H1 (cell line): Measurements from ENCODE around the gene ZDHHC3. TPM values are rescaled to one million over a fixed set of nuclear protein-coding genes. Genes with fewer than 3 reads are reported as not detected.

ENCODE experiments used
- CTCF ChIA-PET: fragments of 300-600 bp; sonication (Branson Sonifier 250); formaldehyde crosslinking; loops from one replicate; lab custom pipeline; 2021; ENCODE audit not compliant: partially characterized antibody; lab: Charles Lee
- POLR2A ChIA-PET: fragments of 300-600 bp; sonication (Branson Sonifier 250); formaldehyde crosslinking; loops from one replicate; lab custom pipeline; 2021; ENCODE audit warnings: inconsistent platforms; ENCODE audit not compliant: partially characterized antibody; lab: Charles Lee
- DNase-seq, 2 experiments: peaks; one replicate each; pipeline versions ENCODE4 v3.0.0 to v3.0.0-alpha.2; 2010 to 2022; ENCODE audit warnings: low spot score in 2 of 2, low read depth in 1 of 2, mixed read lengths in 1 of 2
- FAIRE-seq: peaks from 2 replicates; lab custom pipeline; 2011; peaks lifted over from hg19 to GRCh38; lab: Jason Lieb, UNC
- H2AFZ ChIP-seq: 2 replicates; pipeline ENCODE4 v1.8.1; 2012; ENCODE audit warnings: low read length, inconsistent platforms
- H2AK5ac ChIP-seq: 2 replicates; pipeline ENCODE4 v1.6.1; 2013; ENCODE audit warnings: low read depth, low read length
- H2BK120ac ChIP-seq: replicated peaks from 2 replicates; pipeline ENCODE3; 2013; ENCODE audit warnings: low read depth, low read length, inconsistent platforms
- H2BK12ac ChIP-seq: 2 replicates; pipeline ENCODE4 v1.6.1; 2013; ENCODE audit warnings: low read depth, low read length
- H2BK15ac ChIP-seq: 2 replicates; pipeline ENCODE4 v1.6.1; 2013; ENCODE audit warnings: low read length
- H2BK20ac ChIP-seq: 2 replicates; pipeline ENCODE4 v1.6.1; 2013; ENCODE audit warnings: low read length
- H2BK5ac ChIP-seq: 2 replicates; pipeline ENCODE4 v1.6.1; 2013; ENCODE audit warnings: low read depth, low read length
- H3K14ac ChIP-seq: 2 replicates; pipeline ENCODE4 v1.6.1; 2013; ENCODE audit warnings: inconsistent platforms; ENCODE audit not compliant: insufficient read length
- H3K18ac ChIP-seq: 2 replicates; pipeline ENCODE4 v1.6.1; 2013; ENCODE audit warnings: low read length; ENCODE audit errors: extremely low read depth
- H3K23ac ChIP-seq: 2 replicates; pipeline ENCODE4 v1.6.1; 2013; ENCODE audit warnings: inconsistent platforms; ENCODE audit not compliant: insufficient read length
- H3K23me2 ChIP-seq: 2 replicates; pipeline ENCODE4 v1.6.1; 2013; ENCODE audit warnings: low read depth, low read length
- H3K27ac ChIP-seq: 2 replicates; pipeline ENCODE4 v1.6.1; 2011; ENCODE audit warnings: low read depth, low read length, inconsistent platforms
- H3K27me3 ChIP-seq, 4 experiments: replicated peaks in 1 of 4; 1 replicate in 1 of 4; 2 replicates in 3 of 4; pipeline versions ENCODE4 v1.6.1 to v1.8.1; 2011 to 2013; ENCODE audit warnings: low read length in 3 of 4, mild to moderate bottlenecking in 3 of 4, inconsistent platforms in 2 of 4, mixed read lengths in 2 of 4, moderate library complexity in 1 of 4; ENCODE audit not compliant: control insufficient read depth in 3 of 4, insufficient read depth in 3 of 4; ENCODE audit errors: extremely low read depth in 1 of 4
- H3K36me3 ChIP-seq, 4 experiments: 2 replicates each; pipeline versions ENCODE4 v1.6.1 to v1.8.1; 2011 to 2013; ENCODE audit warnings: mild to moderate bottlenecking in 4 of 4, low read length in 3 of 4, moderate library complexity in 2 of 4, control low read depth in 1 of 4, inconsistent platforms in 1 of 4; ENCODE audit not compliant: insufficient read depth in 4 of 4, control insufficient read depth in 2 of 4
- H3K4ac ChIP-seq: replicated peaks from 2 replicates; pipeline ENCODE3; 2013; ENCODE audit warnings: low read length, low read depth, mixed read lengths, inconsistent platforms; ENCODE audit not compliant: insufficient read length
- H3K4me1 ChIP-seq, 4 experiments: replicated peaks in 1 of 4; 1 replicate in 1 of 4; 2 replicates in 3 of 4; pipeline versions ENCODE4 v1.6.1 to v1.8.1; 2011 to 2013; ENCODE audit warnings: low read length in 3 of 4, inconsistent platforms in 2 of 4, mixed read lengths in 1 of 4; ENCODE audit not compliant: insufficient read depth in 4 of 4, control insufficient read depth in 3 of 4
- H3K4me2 ChIP-seq, 2 experiments: 2 replicates each; pipeline versions ENCODE4 v1.6.1 to v1.8.1; 2011 to 2013; ENCODE audit warnings: low read depth in 2 of 2, low read length in 2 of 2, control low read depth in 1 of 2, inconsistent platforms in 1 of 2, mild to moderate bottlenecking in 1 of 2; ENCODE audit not compliant: insufficient read depth in 1 of 2
- H3K4me3 ChIP-seq, 4 experiments: fragments of 200-600, 300-600 bp in 1 of 4; sonication (generic), shearing (Covaris generic), sonication (Bioruptor Twin) in 1 of 4; 2 replicates each; pipeline versions ENCODE4 v1.5.1 to v1.8.1; 2011 to 2016; ENCODE audit warnings: low read length in 4 of 4, low read depth in 3 of 4, control low read depth in 2 of 4, inconsistent platforms in 2 of 4, mild to moderate bottlenecking in 2 of 4, mixed read lengths in 1 of 4, moderate library complexity in 1 of 4; ENCODE audit not compliant: insufficient read depth in 2 of 4; ENCODE audit errors: extremely low read depth in 1 of 4
- H3K56ac ChIP-seq: replicated peaks from 2 replicates; pipeline ENCODE3; 2013; ENCODE audit warnings: low read depth, mild to moderate bottlenecking, mixed read lengths, low read length, inconsistent platforms; ENCODE audit not compliant: insufficient read length
- H3K79me1 ChIP-seq: 2 replicates; pipeline ENCODE4 v1.6.1; 2013; ENCODE audit warnings: low read depth, low read length, control low read depth
- H3K79me2 ChIP-seq, 2 experiments: 2 replicates each; pipeline versions ENCODE4 v1.6.1 to v1.8.1; 2012 to 2013; ENCODE audit warnings: low read length in 2 of 2, mild to moderate bottlenecking in 2 of 2, inconsistent platforms in 1 of 2; ENCODE audit not compliant: insufficient read depth in 2 of 2, control insufficient read depth in 1 of 2
- H3K9ac ChIP-seq, 4 experiments: replicated peaks in 1 of 4; 1 replicate in 1 of 4; 2 replicates in 3 of 4; pipeline versions ENCODE4 v1.6.1 to v1.8.1; 2011 to 2013; ENCODE audit warnings: low read depth in 3 of 4, low read length in 3 of 4, control low read depth in 2 of 4, mild to moderate bottlenecking in 2 of 4, moderate library complexity in 2 of 4, inconsistent platforms in 1 of 4; ENCODE audit errors: extremely low read depth in 1 of 4
- H3K9me3 ChIP-seq, 2 experiments: 2 replicates each; pipeline versions ENCODE4 v1.6.1 to v1.8.1; 2012 to 2013; ENCODE audit warnings: mild to moderate bottlenecking in 2 of 2, moderate library complexity in 2 of 2, control low read depth in 1 of 2, inconsistent platforms in 1 of 2, low read depth in 1 of 2, low read length in 1 of 2, mixed read lengths in 1 of 2; ENCODE audit not compliant: insufficient read depth in 2 of 2
- H4K20me1 ChIP-seq, 2 experiments: replicated peaks in 1 of 2; 2 replicates each; pipeline versions ENCODE3 to v1.8.1; 2011 to 2013; ENCODE audit warnings: inconsistent platforms in 2 of 2, low read length in 2 of 2, mild to moderate bottlenecking in 1 of 2; ENCODE audit not compliant: insufficient read depth in 2 of 2, control insufficient read depth in 1 of 2
- H4K5ac ChIP-seq: 2 replicates; pipeline ENCODE4 v1.6.1; 2013; ENCODE audit warnings: low read length, low read depth, mixed read lengths, inconsistent platforms; ENCODE audit not compliant: insufficient read length
- H4K8ac ChIP-seq: 2 replicates; pipeline ENCODE4 v1.8.0; 2013; ENCODE audit warnings: mild to moderate bottlenecking, moderate library complexity, low read length, inconsistent platforms; ENCODE audit not compliant: insufficient read depth; ENCODE audit errors: extremely low read depth
- H4K91ac ChIP-seq: replicated peaks from 2 replicates; pipeline ENCODE3; 2013; ENCODE audit warnings: low read length, mixed read lengths, inconsistent platforms; ENCODE audit not compliant: insufficient read length
- BCL11A ChIP-seq, 2 experiments: IDR thresholded peaks; one replicate each; pipeline ENCODE4 v1.6.1; 2011; ENCODE audit warnings: low read depth in 2 of 2, low read length in 2 of 2, mild to moderate bottlenecking in 2 of 2
- CBX8 ChIP-seq: fragments of 300-800, 300-1000 bp; sonication (generic); IDR thresholded peaks from 2 replicates; pipeline ENCODE4 v1.7.1; 2016; ENCODE audit warnings: low read depth, low read length, borderline replicate concordance
- CEBPB ChIP-seq: IDR thresholded peaks from 2 replicates; pipeline ENCODE4 v1.6.1; 2012; ENCODE audit warnings: low read depth, low read length
- E2F6 ChIP-seq: IDR thresholded peaks from 2 replicates; pipeline ENCODE4 v1.6.1; 2012; ENCODE audit warnings: inconsistent platforms
- EP300 ChIP-seq, 2 experiments: IDR thresholded peaks; 1 replicate in 1 of 2; 2 replicates in 1 of 2; pipeline ENCODE4 v1.6.1; 2011 to 2012; ENCODE audit warnings: low read depth in 2 of 2, low read length in 2 of 2, mild to moderate bottlenecking in 2 of 2, borderline replicate concordance in 1 of 2, inconsistent platforms in 1 of 2, moderate library complexity in 1 of 2
- EZH2 ChIP-seq: fragments of 200-600 bp; sonication (generic); IDR thresholded peaks from 2 replicates; pipeline ENCODE4 v1.7.1; 2012; ENCODE audit warnings: low read depth, mild to moderate bottlenecking, moderate library complexity, low read length, inconsistent platforms; ENCODE audit not compliant: severe bottlenecking
- GABPA ChIP-seq: IDR thresholded peaks from 2 replicates; pipeline ENCODE4 v1.6.1; 2011; ENCODE audit warnings: mild to moderate bottlenecking, low read length, moderate library complexity, borderline replicate concordance; ENCODE audit not compliant: insufficient read depth
- GTF2F1 ChIP-seq: IDR thresholded peaks from 2 replicates; pipeline ENCODE4 v1.6.1; 2012; ENCODE audit warnings: low read depth, low read length, improper control_type of control experiment, borderline replicate concordance
- HDAC2 ChIP-seq, 2 experiments: fragments of 300-600 bp in 1 of 2; sonication (generic) in 1 of 2; IDR thresholded peaks; 2 replicates each; pipeline ENCODE4 v1.6.1; 2011 to 2012; ENCODE audit warnings: low read depth in 2 of 2, low read length in 2 of 2, mild to moderate bottlenecking in 2 of 2, moderate library complexity in 2 of 2, borderline replicate concordance in 1 of 2, inconsistent platforms in 1 of 2
- NANOG ChIP-seq: IDR thresholded peaks from 2 replicates; pipeline ENCODE4 v1.6.1; 2011; ENCODE audit warnings: low read length, low read depth, mild to moderate bottlenecking, inconsistent platforms; ENCODE audit not compliant: insufficient read depth, poor library complexity, severe bottlenecking
- PHF8 ChIP-seq: fragments of 200-600 bp; sonication (generic); conservative IDR thresholded peaks from 2 replicates; pipeline ENCODE4 v1.7.1; 2012; ENCODE audit warnings: low read depth, mild to moderate bottlenecking, inconsistent platforms, low read length, moderate library complexity
- RBBP5 ChIP-seq: IDR thresholded peaks from 2 replicates; pipeline ENCODE4 v1.7.1; 2012; ENCODE audit warnings: low read depth, mild to moderate bottlenecking, inconsistent platforms, low read length, moderate library complexity, borderline replicate concordance
- WGBS, 2 experiments: shearing (Covaris generic) in 1 of 2; methylation state at CpG; one replicate each; pipeline versions ENCODE4 v1.1.6 to v1.1.7; 2013 to 2015; ENCODE audit warnings: low lambda C conversion rate in 2 of 2, mixed read lengths in 2 of 2, inconsistent platforms in 1 of 2, low coverage in 1 of 2, missing lambda C conversion rate in 1 of 2; ENCODE audit not compliant: insufficient replicate concordance in 2 of 2, insufficient coverage in 1 of 2, insufficient read length in 1 of 2; ENCODE audit errors: extremely low coverage in 1 of 2, missing lambda C conversion rate in 1 of 2; 5-methylcytosine and 5-hydroxymethylcytosine counted together
- polyA plus RNA-seq, 7 experiments: library from polyadenylated mRNA; depleted of rRNA in 3 of 7; stranded (reverse) in 5 of 7; unstranded in 2 of 7; fragments of >200 nt in 5 of 7; fragments of 200-250 nt in 2 of 7; gene quantifications; 1 replicate in 5 of 7; 2 replicates in 1 of 7; 4 replicates in 1 of 7; pipeline versions ENCODE4 v1.2.1 to v1.2.3, GENCODE V29; 2011 to 2013; ENCODE audit warnings: missing spikeins in 2 of 7, mixed read lengths in 2 of 7
- total RNA-seq: library from RNA; stranded (reverse); fragmentation: NEBNext Ultra II Directional; extraction: Animal tissue kit (Norgen Biotek cat#: 25700); gene quantifications from 2 replicates; pipeline ENCODE4 v1.2.1, GENCODE V29; 2021

ZDHHC3 gene
- total and polyA plus RNA-seq, 2 of the 8 experiments (the other 6 are each of a cell fraction or from before 2014, with no cell fraction given): 77.4 to 88.7 TPM

GRCh38 chr3:44902628-44903027 lies 73.3 kb downstream of the ZDHHC3 start:
- no peak for FAIRE-seq
- Histone ChIP-seq H3K56ac (no peak overlapping the region), H3K4ac (no peak overlapping the region), H2BK12ac (no peak overlapping the region), H3K79me1 (no peaks in the 10 kb centered on the region; the same call in 1 of the 2 replicates), H2BK5ac (no peak overlapping the region), H2AK5ac (no peak overlapping the region), H3K4me1 (peaks cover 0 to 9% (median 6%) of the 10 kb centered on the region in 4 experiments; a peak in 4 of 7 replicates), H4K5ac (no peak overlapping the region), H3K23ac (no peak overlapping the region), H3K4me2 (no peak overlapping the region), H4K20me1 (no peaks in the 10 kb centered on the region), H2BK120ac (no peak overlapping the region), H3K9me3 (peaks cover 17% of the 10 kb centered on the region in 2 experiments; a peak in 3 of 4 replicates), H3K27ac (no peak overlapping the region), H3K14ac (no peak overlapping the region), H2BK15ac (no peak overlapping the region), H3K27me3 (no peaks in the 10 kb centered on the region), H2AFZ (no peak overlapping the region), H3K36me3 (no peaks in the 10 kb centered on the region), H3K18ac (no peak overlapping the region), H3K23me2 (no peaks in the 10 kb centered on the region), H2BK20ac (no peak overlapping the region), H4K91ac (no peak overlapping the region), H3K9ac (no peak overlapping the region), H4K8ac (no peak overlapping the region), H3K79me2 (no peaks in the 10 kb centered on the region), H3K4me3 (no peak overlapping the region)
- CTCF ChIA-PET: interaction anchor here (1.0 to 2.9 kb wide), 2 partner anchors 12 to 24 kb away, joined by 3 to 20 read pairs; no protein-coding TSS in a partner anchor
- POLR2A ChIA-PET: interaction anchor here (1.0 kb wide), 1 partner anchor 12 kb away, joined by 3 read pairs; no protein-coding TSS in a partner anchor
- WGBS, 2 experiments: 81% methylated on average over 4 of the region's 4 CpGs; no CpG with 5 or more reads in 1 of the 2 experiments
- DNase-seq: no peak
- no peak for TF ChIP-seq EZH2
- no peak for TF ChIP-seq RBBP5
- TF ChIP-seq E2F6: no peak
- no peak for TF ChIP-seq NANOG
- no peak for TF ChIP-seq CEBPB
- no peak for TF ChIP-seq CBX8
- no peak for TF ChIP-seq EP300 (IDR thresholded peaks at IDR 0.05; ENCODE audit: borderline replicate concordance in 1 of 2, low read depth in 2 of 2, low read length in 2 of 2)
- TF ChIP-seq BCL11A (IDR thresholded peaks at IDR 0.05; ENCODE audit: low read depth in 2 of 2, low read length in 2 of 2): no peak
- TF ChIP-seq GTF2F1: no peak
- TF ChIP-seq PHF8: no peak
- TF ChIP-seq GABPA: no peak
- no peak for TF ChIP-seq HDAC2 (IDR thresholded peaks at IDR 0.05; ENCODE audit: borderline replicate concordance in 1 of 2, low read depth in 2 of 2, low read length in 2 of 2)
